Fibroblast of lung (primary cell): Measurements from ENCODE around the gene SELENOI.

Source experiments
- EZH2 ChIP-seq: IDR thresholded peaks from 2 replicates; pipeline ENCODE4 v1.5.1; 2012; ENCODE audit warnings: low read length, control low read depth, mild to moderate bottlenecking; ENCODE audit errors: missing control alignments
- TF ChIP-seq, protein P1 (sequence below), 2 donors: IDR thresholded peaks in 1 of 2; conservative IDR thresholded peaks in 1 of 2; 1 replicate in 1 of 2; 2 replicates in 1 of 2; pipeline ENCODE4 v1.5.1; 2011 to 2012; ENCODE audit warnings: low read length in 2 of 2, control low read depth in 1 of 2, inconsistent platforms in 1 of 2, low read depth in 1 of 2, mild to moderate bottlenecking in 1 of 2

DNA sequence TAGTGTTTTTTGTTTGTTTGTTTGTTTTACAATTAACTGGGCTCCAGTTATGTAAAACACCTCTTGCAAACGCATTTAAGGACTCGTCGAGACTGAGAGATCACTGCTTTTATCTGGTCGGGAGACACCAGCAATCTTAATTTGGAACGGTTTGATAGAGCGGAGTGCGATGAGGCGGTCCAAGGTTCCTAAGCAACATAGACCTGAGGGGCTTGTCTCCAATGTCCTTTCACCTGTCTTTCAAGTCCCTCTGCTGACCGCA lies 729 bp upstream of the SELENOI start:
- TF ChIP-seq, protein P1, sequence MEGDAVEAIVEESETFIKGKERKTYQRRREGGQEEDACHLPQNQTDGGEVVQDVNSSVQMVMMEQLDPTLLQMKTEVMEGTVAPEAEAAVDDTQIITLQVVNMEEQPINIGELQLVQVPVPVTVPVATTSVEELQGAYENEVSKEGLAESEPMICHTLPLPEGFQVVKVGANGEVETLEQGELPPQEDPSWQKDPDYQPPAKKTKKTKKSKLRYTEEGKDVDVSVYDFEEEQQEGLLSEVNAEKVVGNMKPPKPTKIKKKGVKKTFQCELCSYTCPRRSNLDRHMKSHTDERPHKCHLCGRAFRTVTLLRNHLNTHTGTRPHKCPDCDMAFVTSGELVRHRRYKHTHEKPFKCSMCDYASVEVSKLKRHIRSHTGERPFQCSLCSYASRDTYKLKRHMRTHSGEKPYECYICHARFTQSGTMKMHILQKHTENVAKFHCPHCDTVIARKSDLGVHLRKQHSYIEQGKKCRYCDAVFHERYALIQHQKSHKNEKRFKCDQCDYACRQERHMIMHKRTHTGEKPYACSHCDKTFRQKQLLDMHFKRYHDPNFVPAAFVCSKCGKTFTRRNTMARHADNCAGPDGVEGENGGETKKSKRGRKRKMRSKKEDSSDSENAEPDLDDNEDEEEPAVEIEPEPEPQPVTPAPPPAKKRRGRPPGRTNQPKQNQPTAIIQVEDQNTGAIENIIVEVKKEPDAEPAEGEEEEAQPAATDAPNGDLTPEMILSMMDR (conservative IDR thresholded peaks at IDR 0.05 in 1 of 2, IDR thresholded peaks at IDR 0.05 in 1 of 2; ENCODE audit: low read depth in 1 of 2, low read length in 2 of 2), result no peak
- TF ChIP-seq EZH2, result no peak
